GM20000 (cell line): ENCODE measurements around the gene TBC1D2.

Experiments
- DNase-seq: peaks from one replicate; pipeline ENCODE4 v3.0.0; 2012; ENCODE audit warnings: low spot score
- CTCF ChIP-seq: IDR thresholded peaks from 2 replicates; pipeline ENCODE4 v1.5.1; 2012; ENCODE audit warnings: mild to moderate bottlenecking, control low read depth; ENCODE audit errors: extremely low read depth, missing control alignments

TBC1D2 gene

GRCh38 chr9:98168153-98168780, 87.2 kb downstream of the TBC1D2 start:
- no peak for DNase-seq
- TF ChIP-seq CTCF = no peak

GRCh38 chr9:98164912-98165311, 90.5 kb downstream of the TBC1D2 start:
- DNase-seq = no peak

GRCh38 chr9:98162613-98163012, 92.8 kb downstream of the TBC1D2 start:
- no peak for TF ChIP-seq CTCF
- no peak for DNase-seq

More at GRCh38 chr9:98164912-98165311, 90.5 kb downstream of the TBC1D2 start:
- TF ChIP-seq CTCF = no peak

- TF ChIP-seq CTCF = no peak
- DNase-seq = no peak
Observed at GRCh38 chr9:98161851-98162250, 93.6 kb downstream of the TBC1D2 start.

- no peak for DNase-seq
- no peak for TF ChIP-seq CTCF
Observed at GRCh38 chr9:98159790-98160189, 95.7 kb downstream of the TBC1D2 start.

GRCh38 chr9:98159301-98159700, 96.1 kb downstream of the TBC1D2 start:
- no peak for DNase-seq
- no peak for TF ChIP-seq CTCF

- no peak for DNase-seq
- TF ChIP-seq CTCF = no peak
Observed at GRCh38 chr9:98158071-98158831, 97.2 kb downstream of the TBC1D2 start.
